Muscle layer of duodenum (tissue), 2 donors: Measurements from ENCODE around the gene LIMK2.
A peak's percentile ranks its signal among the peaks of the same experiment; 100 is the strongest.
"Not testable (repeated sequence)": the region's sequence is repeated elsewhere in the genome, so short reads cannot be mapped to it uniquely, and the experiment has no call there.

Experiments used
- H3K27ac ChIP-seq: one replicate; pipeline ENCODE4 v1.7.0; 2013; ENCODE audit warnings: mild to moderate bottlenecking, low read length
- H3K27me3 ChIP-seq: one replicate; pipeline ENCODE4 v1.7.0; 2013; ENCODE audit warnings: low read depth, mild to moderate bottlenecking, control low read depth, low read length
- H3K36me3 ChIP-seq, 2 donors: one replicate each; pipeline ENCODE4 v1.7.0; 2013; ENCODE audit warnings: low read length in 2 of 2, control low read depth in 1 of 2, mild to moderate bottlenecking in 1 of 2; ENCODE audit not compliant: insufficient read depth in 2 of 2, control insufficient read depth in 1 of 2
- H3K4me1 ChIP-seq, 2 donors: one replicate each; pipeline ENCODE4 v1.7.0; 2013; ENCODE audit warnings: low read length in 2 of 2, mild to moderate bottlenecking in 2 of 2, control low read depth in 1 of 2, moderate library complexity in 1 of 2; ENCODE audit not compliant: insufficient read depth in 2 of 2, control insufficient read depth in 1 of 2
- H3K4me3 ChIP-seq, 2 donors: one replicate each; pipeline ENCODE4 v1.7.0; 2013; ENCODE audit warnings: low read length in 2 of 2, low read depth in 1 of 2, mild to moderate bottlenecking in 1 of 2
- H3K9me3 ChIP-seq, 2 donors: one replicate each; pipeline ENCODE4 v1.7.0; 2013; ENCODE audit warnings: low read length in 2 of 2, control low read depth in 1 of 2, mild to moderate bottlenecking in 1 of 2; ENCODE audit not compliant: control insufficient read depth in 1 of 2
- donor health status: healthy.

LIMK2 gene

DNA sequence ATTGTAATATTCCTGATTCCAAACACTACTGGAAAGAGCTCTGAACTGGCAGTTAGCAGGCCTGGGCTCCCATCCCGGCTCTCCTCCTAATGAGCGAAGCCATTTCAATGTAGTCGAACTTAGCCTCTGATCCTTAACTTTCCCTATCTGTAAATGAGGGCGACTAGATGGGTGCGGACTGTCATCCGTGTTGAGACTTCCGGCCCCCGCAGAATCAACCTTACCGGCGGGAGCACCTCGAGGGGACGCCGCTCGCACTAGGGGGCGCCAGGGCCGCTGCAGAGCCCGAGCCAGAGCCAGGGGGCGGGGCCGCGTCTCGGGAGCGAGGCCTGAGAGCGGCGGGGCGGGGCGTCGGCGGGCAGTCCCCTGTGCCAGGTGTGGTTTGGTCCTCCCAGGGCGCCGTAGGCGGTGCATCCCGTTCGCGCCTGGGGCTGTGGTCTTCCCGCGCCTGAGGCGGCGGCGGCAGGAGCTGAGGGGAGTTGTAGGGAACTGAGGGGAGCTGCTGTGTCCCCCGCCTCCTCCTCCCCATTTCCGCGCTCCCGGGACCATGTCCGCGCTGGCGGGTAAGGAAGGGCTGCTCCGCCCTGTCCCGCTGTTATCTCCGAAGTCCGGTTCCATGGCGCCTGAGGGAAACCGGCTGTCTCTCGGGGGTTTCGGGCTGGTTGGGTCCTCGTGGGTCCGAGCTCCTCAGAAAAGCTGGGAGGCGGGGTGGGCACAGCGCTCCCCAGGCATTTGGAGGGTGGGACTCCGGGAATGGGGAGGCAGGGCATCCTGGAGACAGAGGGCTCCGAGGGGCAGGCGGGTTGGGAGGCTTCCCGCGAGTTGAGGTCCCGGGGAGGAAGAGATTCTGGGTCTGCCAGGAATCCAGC lies at the start of gene LIMK2:
LIMK2 (plus strand) TSS at position 437 of the 869 bp plus-strand sequence; CDS start at position 548, 111 bp downstream.
- peak within 1 kb of the TSS; percentile 84 to 90 for H3K4me3 ChIP-seq
- no peaks in the 10 kb centered on the region for H3K27me3 ChIP-seq
- peak within 1 kb of the TSS; percentile 93 for H3K27ac ChIP-seq
- H3K4me1 ChIP-seq = peaks cover 8 to 11% of the 10 kb centered on the region in 2 donors
- no peaks in the 10 kb centered on the region for H3K9me3 ChIP-seq
- no peaks in the 10 kb centered on the region for H3K36me3 ChIP-seq

DNA sequence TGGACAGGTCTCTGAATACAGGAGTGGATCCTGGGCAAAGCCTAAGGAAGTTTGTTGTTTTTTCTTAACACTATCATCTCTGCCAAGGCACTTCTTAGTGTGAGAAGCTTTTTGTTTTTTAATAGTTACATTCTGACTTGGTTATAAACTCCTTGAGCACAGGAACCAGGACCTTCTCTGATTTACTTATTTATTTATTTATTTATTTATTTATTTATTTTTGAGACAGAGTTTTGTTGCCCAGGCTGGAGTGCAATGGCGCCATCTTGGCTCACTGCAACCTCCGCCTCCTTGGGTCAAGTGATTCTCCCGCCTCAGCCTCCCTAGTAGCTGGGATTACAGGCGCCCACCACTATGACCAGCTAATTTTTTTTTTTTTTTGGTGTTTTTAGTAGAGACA lies 41.1 kb upstream of the LIMK2 start:
- H3K9me3 ChIP-seq = no peaks in the 10 kb centered on the region
- peaks cover 3 to 6% of the 10 kb centered on the region in 2 donors for H3K36me3 ChIP-seq
- H3K4me1 ChIP-seq = peaks cover 4 to 25% of the 10 kb centered on the region in 2 donors
- no peak overlapping the region for H3K4me3 ChIP-seq
- no peaks in the 10 kb centered on the region for H3K27me3 ChIP-seq
- no peak overlapping the region for H3K27ac ChIP-seq

DNA sequence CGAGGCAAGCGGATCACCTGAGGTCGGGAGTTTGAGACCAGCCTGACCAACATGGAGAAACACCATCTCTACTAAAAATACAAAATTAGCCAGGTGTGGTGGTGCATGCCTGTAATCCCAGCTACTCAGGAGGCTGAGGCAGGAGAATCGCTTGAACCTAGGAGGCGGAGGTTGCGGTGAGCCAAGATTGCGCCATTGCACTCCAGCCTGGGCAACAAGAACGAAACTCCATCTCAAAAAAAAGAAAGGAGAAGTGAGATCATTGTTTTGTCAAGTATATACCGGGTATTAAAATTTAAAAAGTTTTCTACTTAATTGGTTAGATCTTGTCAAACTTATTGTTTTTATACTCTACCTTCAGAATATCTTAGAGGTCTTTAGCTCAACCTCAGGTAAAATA lies 40.4 kb upstream of the LIMK2 start:
- not testable (repeated sequence) for H3K27ac ChIP-seq, H3K27me3 ChIP-seq, H3K4me3 ChIP-seq, H3K36me3 ChIP-seq, H3K9me3 ChIP-seq
- peaks cover 4 to 25% of the 10 kb centered on the region in 2 donors for H3K4me1 ChIP-seq

DNA sequence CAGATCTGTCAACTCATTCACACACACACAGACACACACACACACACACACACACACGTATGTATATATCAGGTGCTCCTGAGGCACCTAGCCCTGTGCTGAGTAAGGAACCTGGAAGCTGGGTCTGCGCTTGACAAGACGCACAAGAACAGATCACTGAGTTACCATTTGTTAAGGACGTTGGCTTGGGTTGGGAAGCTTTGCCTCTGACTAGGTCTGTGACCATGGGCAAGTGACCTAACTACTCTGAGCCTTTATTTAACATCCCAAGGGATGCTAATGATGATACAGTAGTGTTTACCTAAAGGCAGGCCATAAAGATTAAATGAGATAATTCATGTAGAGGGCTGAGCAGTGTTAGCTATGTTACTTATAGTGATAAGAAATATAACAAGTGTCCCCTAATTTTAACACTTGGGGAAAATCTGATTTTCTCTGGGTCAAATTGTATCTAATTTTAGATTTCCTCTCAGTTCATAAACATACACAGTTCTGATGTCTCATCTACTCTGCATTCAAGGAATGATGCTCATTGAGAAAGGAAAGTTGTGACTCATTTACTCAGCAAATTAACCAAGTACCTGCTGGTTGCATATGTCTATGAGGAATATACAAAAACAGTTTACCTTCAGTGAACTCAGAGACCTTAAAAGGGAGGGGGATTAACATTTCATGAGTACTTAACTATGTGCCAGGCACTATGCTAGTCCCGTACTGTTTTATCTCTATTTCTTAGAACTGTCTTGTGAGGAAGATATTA lies 38.5 kb upstream of the LIMK2 start:
- no peaks in the 10 kb centered on the region for H3K9me3 ChIP-seq
- H3K4me1 ChIP-seq = peaks cover 0 to 15% of the 10 kb centered on the region in 2 donors
- no peaks in the 10 kb centered on the region for H3K27me3 ChIP-seq
- H3K36me3 ChIP-seq = peaks cover 0 to 3% of the 10 kb centered on the region in 2 donors
- peak overlapping the region; percentile 65 for H3K27ac ChIP-seq
- H3K4me3 ChIP-seq = no peak overlapping the region

DNA sequence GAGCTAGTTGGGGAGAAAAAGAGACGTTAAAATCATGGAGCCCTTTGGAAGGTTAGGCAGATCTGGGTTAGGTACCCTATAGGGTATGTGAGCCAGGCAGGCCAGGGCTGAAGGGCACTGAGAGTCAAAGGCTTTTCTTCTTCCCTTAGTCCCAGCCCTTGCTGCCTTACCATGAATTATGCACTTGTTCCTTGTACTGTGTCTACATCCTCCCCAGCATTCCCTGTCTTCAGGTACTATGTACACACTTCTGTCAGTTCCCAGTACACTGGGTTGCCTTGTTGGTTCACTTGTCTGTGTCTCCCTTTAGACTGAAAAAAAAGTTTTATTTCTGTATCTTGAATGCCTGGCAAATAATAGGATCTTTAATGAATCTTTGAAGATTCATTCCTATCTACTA lies 35.2 kb upstream of the LIMK2 start:
- Histone ChIP-seq H3K27me3 (no peaks in the 10 kb centered on the region), H3K4me3 (no peak overlapping the region), H3K27ac (peak overlapping the region; percentile 56), H3K9me3 (no peaks in the 10 kb centered on the region), H3K4me1 (peaks cover 0 to 6% of the 10 kb centered on the region in 2 donors), H3K36me3 (peaks cover 0 to 3% of the 10 kb centered on the region in 2 donors)

DNA sequence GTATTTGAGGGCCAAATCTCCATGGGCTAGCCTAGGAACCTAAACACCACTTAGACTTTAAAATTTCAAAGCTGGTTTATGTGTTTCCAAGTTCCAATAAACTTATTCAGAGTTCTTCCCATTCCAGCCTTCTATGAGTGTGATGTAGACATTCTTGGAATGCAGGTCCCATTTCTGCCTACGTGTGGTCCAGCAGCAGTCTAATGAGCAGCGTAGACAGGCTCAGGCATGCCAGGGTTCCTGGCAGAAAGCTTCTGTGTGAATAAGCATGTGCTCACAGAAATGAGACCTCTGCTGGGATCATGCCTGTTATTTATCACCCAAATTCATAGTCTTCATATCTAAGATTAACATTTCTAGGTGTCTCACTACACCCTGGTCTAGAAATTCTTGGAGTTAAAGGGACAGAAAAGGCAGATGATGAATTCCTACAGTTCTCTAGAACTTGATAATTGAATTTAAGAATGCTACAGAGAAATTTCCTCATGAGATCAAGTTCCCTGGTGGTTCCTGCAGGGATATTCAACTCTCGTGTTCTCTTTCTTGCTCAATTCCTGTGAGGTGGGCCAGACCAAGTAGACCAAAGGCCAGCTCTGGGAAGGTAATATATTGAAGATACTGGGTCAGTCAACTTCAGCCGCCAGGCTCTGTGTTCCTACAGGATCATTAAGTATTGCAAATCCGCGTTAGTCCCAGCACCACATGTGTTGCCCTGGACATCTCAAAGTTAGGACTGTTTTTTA lies 34.5 kb upstream of the LIMK2 start:
- no peaks in the 10 kb centered on the region for H3K27me3 ChIP-seq
- no peak overlapping the region for H3K4me3 ChIP-seq
- H3K27ac ChIP-seq = peak overlapping the region; percentile 56
- H3K9me3 ChIP-seq = no peaks in the 10 kb centered on the region
- peaks cover 0 to 6% of the 10 kb centered on the region in 2 donors for H3K4me1 ChIP-seq
- peaks cover 0 to 3% of the 10 kb centered on the region in 2 donors for H3K36me3 ChIP-seq

DNA sequence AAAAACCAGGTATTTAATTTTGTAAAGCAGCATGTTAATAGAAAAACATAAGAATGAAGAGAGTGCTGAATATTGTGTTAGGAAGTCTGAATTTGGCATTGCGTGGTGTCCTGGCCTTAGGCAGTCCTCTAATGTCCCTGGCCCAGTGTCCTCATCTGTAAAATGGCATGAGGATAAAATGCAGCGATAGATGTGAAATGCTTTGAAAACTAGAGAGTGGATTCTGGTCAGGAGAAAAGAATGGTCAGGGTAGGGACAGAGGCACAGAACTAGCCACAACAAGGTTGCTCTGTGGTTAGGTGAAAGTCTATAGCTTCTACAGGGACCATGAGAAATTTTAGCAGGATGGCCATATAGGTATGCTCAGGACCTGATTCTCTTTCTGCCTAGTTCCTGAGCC lies 33.2 kb upstream of the LIMK2 start:
- H3K27ac ChIP-seq = no peak overlapping the region
- no peak overlapping the region for H3K4me3 ChIP-seq
- H3K27me3 ChIP-seq = no peaks in the 10 kb centered on the region
- H3K9me3 ChIP-seq = no peaks in the 10 kb centered on the region
- H3K36me3 ChIP-seq = peaks cover 0 to 3% of the 10 kb centered on the region in 2 donors
- no peaks in the 10 kb centered on the region for H3K4me1 ChIP-seq

DNA sequence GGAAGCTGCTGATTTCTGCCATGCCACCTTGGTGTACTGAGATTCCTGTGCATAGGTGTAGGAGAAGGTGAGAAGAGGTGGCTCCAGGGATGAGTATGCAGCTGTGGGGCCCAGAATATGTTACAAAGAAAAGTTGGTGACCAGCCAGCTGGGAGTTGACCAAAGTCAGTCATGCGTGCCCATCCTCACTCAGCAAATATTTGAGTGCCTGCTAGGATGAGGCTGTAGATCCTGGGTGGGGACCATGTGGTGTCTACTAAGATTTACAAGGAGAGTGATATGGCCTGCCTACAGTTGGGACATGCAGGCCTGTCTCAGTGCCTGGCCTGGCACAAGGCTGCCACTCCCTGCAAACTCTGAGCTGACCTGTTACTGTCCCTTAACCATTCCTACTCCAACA lies 32.8 kb upstream of the LIMK2 start:
- H3K27ac ChIP-seq = no peak overlapping the region
- no peaks in the 10 kb centered on the region for H3K27me3 ChIP-seq
- H3K4me3 ChIP-seq = no peak overlapping the region
- H3K36me3 ChIP-seq = peaks cover 0 to 3% of the 10 kb centered on the region in 2 donors
- no peaks in the 10 kb centered on the region for H3K4me1 ChIP-seq
- no peaks in the 10 kb centered on the region for H3K9me3 ChIP-seq

DNA sequence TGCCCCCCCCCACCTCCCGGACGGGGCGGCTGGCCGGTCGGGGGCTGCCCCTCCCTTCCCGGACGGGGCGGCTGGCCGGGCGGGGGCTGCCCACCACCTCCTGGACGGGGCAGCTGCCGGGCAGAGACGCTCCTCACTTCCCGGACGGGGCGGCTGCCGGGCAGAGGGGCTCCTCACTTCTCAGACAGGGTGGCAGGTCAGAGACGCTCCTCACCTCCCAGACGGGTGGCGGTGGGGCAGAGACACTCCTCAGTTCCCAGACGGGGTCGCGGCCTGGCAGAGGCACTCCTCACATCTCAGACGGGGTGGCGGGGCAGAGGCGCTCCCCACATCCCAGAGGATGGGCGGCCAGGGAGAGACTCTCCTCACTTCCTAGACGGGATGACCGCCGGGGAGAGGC lies 28.1 kb upstream of the LIMK2 start:
- Histone ChIP-seq H3K4me1 (no peaks in the 10 kb centered on the region), H3K4me3 (no peak overlapping the region), H3K27me3 (no peaks in the 10 kb centered on the region), H3K9me3 (no peaks in the 10 kb centered on the region), H3K27ac (no peak overlapping the region), H3K36me3 (peaks cover 5 to 11% of the 10 kb centered on the region in 2 donors)

DNA sequence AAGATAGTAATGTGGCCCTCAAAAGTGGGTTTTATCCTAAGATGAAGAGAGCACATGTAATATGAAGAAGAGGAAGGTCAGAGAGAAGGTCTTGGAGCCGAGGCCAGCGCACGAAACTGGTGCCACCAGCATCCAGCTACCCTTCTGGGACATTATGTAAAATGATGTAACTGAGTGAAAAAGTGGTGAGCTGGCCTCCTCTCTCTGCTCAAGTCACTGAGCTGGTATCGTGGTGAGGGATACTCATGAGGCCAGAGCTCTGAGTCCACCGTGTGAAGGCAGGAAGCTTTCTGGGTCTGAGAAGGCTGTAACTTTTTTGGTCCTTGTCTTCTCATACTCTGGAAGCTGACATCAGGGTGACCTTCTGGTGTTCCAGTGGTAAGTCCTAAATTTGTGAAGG lies 27.0 kb upstream of the LIMK2 start:
- H3K9me3 ChIP-seq = no peaks in the 10 kb centered on the region
- no peak overlapping the region for H3K4me3 ChIP-seq
- no peaks in the 10 kb centered on the region for H3K4me1 ChIP-seq
- H3K27me3 ChIP-seq = no peaks in the 10 kb centered on the region
- H3K27ac ChIP-seq = no peak overlapping the region
- H3K36me3 ChIP-seq = peaks cover 5 to 11% of the 10 kb centered on the region in 2 donors

DNA sequence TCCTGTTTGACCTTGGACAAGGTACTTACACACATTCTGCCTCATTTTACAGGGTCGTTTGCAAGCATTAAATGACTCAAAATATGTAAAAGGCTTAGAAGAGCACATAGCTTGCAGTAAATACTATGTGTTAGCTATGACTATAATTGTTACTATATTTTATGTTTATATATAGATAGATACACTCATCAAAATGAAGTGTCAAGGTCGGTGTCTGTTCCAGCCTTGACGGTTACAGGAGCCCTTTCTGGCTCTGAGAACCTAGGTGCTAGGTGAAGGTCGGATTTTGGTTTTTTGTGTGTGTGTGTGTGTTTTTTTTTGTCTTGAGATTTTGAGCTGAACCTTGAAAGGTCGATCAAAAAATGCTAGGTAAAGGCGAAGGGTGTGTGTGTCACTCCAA lies 24.5 kb upstream of the LIMK2 start:
- Histone ChIP-seq H3K4me3 (no peak overlapping the region), H3K4me1 (no peaks in the 10 kb centered on the region), H3K27me3 (no peaks in the 10 kb centered on the region), H3K27ac (no peak overlapping the region), H3K9me3 (no peaks in the 10 kb centered on the region), H3K36me3 (peaks cover 7 to 19% of the 10 kb centered on the region in 2 donors)
